ENCODE results near the gene KCNK2.
"Not testable (repeated sequence)": the region's sequence is repeated elsewhere in the genome, so short reads cannot be mapped to it uniquely, and the experiment has no call there.

KCNK2 gene

DNA sequence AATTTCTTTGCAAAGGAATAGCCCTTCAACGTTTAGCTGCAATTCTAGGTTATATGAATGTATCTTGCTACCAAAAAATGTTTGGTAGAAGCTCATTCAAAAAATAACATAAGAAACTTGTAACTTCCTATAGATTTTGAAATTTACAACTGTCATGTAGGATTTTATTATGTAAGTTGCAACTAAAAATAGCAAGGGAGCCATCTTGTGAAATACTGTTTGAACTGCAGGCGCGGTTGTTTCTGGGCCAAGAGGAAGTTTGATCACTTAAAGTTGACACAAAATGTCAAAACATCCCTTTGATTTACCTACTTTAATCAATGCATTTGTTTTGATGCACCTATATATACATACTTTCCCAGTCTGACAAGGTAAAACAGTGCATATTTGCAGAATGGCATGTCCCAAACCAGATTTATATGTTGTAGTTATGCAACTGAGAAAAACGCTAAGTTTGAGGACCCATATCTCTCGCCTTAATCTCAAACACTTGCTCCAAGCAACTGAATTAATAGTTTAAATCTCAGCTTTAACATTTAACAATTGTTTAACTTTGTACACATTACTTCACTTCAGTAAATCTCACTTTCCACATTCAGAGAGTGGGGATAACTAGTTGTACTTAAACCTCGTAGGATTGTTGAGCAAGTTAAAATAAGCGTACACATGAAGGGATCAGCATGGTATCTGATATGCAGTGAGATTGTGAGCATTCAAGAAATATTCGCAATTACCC, 63.9 kb downstream of the KCNK2 start:
- DNase-seq (ENCODE audit: low read depth, low spot score): peak; percentile 6

DNA sequence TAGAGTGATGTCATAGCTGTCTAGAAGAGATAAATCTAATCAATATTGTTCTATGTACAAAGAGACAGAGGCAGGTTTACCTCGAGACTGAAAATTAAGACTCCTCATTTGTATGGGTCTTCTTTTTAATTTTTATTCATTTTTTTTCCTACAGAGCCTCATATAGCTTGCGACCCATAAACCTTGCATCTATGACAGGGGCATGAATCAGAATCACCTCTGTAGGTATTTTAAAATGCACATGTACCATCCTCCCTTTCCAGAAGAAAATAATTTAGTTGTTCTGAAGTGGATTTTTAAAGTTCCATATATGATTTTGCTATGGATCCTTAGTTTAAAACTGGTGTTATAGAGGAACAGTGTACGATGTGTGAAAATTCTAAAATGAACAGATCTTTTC, 64.5 kb downstream of the KCNK2 start:
- no peak overlapping the region for H3K4me3 ChIP-seq
- DNase-seq (ENCODE audit: low read depth, low spot score): no peak
- no peaks in the 10 kb centered on the region for H3K36me3 ChIP-seq (ENCODE audit: insufficient read depth, low read length)
- H3K27ac ChIP-seq: no peak overlapping the region
- H3K9me3 ChIP-seq (ENCODE audit: low read depth, low read length): no peaks in the 10 kb centered on the region
- no peak overlapping the region for H3K9ac ChIP-seq (ENCODE audit: insufficient read length)
- TF ChIP-seq POLR2AphosphoS5 (IDR thresholded peaks at IDR 0.05; ENCODE audit: borderline replicate concordance, low read depth, low read length) (no peak), FOXP2 (optimal IDR thresholded peaks at IDR 0.05; ENCODE audit: control extremely low read depth, extremely low read length, insufficient read depth) (no peak), EZH2 (IDR thresholded peaks at IDR 0.05) (no peak)

More for the DNA sequence above, 63.9 kb downstream of the KCNK2 start:
- Histone ChIP-seq H3K9me3 (ENCODE audit: low read depth, low read length) (peaks cover 3% of the 10 kb centered on the region; the same call in 1 of the 2 replicates), H3K9ac (ENCODE audit: insufficient read length) (no peak overlapping the region), H3K27ac (no peak overlapping the region), H3K4me3 (no peak overlapping the region), H3K36me3 (ENCODE audit: insufficient read depth, low read length) (no peaks in the 10 kb centered on the region)
- TF ChIP-seq EZH2 (IDR thresholded peaks at IDR 0.05) (no peak), FOXP2 (optimal IDR thresholded peaks at IDR 0.05; ENCODE audit: control extremely low read depth, extremely low read length, insufficient read depth) (no peak), POLR2AphosphoS5 (IDR thresholded peaks at IDR 0.05; ENCODE audit: borderline replicate concordance, low read depth, low read length) (no peak)

DNA sequence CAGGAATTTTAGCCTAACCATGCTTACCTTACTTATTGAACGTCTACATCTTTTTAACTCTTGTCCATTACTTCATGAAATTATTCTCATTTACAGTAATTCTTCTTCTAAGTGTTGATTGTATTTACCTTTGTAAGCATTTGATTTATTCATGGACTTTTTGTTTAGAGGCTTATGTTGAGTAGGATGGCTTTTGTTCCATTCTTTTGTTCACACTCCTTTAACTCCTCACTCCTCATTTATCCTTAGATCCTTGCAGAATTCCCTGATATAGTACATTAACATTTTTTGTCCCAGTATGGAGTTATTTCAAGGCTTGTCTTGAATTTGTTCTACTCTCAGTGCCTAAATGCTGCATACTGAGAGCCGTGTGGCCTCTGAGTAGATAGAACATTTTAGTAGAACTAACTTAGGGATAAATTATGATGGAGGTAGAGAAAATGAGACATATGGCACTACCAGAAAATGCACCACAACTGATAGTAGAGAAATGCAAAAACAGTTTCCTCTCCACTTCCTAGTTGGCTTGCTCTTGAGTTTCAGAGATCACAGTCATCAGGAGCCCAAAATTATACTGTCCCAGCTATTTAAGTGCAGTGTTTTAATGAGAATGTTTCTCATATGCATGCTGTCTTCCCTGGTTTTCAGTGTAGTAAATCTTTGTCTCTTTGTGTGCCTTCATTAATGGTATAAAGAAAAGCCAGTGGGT, 69.5 kb downstream of the KCNK2 start:
- Histone ChIP-seq H3K4me3 (no peak overlapping the region), H3K27ac (no peak overlapping the region), H3K9me3 (ENCODE audit: low read depth, low read length) (no peaks in the 10 kb centered on the region), H3K9ac (ENCODE audit: insufficient read length) (no peak overlapping the region), H3K36me3 (ENCODE audit: insufficient read depth, low read length) (no peaks in the 10 kb centered on the region)
- no peak for DNase-seq (ENCODE audit: low read depth, low spot score)
- TF ChIP-seq EZH2 (IDR thresholded peaks at IDR 0.05): no peak
- no peak for TF ChIP-seq POLR2AphosphoS5 (IDR thresholded peaks at IDR 0.05; ENCODE audit: borderline replicate concordance, low read depth, low read length)
- no peak for TF ChIP-seq FOXP2 (optimal IDR thresholded peaks at IDR 0.05; ENCODE audit: control extremely low read depth, extremely low read length, insufficient read depth)

DNA sequence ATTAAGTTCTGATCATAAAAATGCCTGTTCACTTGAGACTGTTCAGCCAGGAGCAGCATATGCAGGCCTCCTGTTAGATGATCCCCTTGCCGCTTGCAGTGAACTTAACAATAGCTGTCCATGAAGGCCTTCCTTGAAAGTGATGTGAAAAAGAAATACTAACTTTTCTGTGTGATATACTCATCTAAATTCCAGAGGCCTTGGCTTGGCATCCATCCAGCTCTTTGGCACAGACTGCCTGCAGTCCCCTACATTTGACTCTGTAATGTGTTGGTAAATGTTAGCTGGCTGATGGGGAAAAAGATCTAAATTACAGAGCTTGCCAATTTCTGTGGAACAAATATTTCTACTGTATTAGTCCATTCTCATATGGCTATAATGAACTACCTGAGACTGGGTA, 73.7 kb downstream of the KCNK2 start:
- H3K9me3 ChIP-seq (ENCODE audit: low read depth, low read length): no peaks in the 10 kb centered on the region
- no peaks in the 10 kb centered on the region for H3K36me3 ChIP-seq (ENCODE audit: insufficient read depth, low read length)
- H3K9ac ChIP-seq (ENCODE audit: insufficient read length): no peak overlapping the region
- no peak overlapping the region for H3K4me3 ChIP-seq
- H3K27ac ChIP-seq: no peak overlapping the region
- no peak for TF ChIP-seq POLR2AphosphoS5 (IDR thresholded peaks at IDR 0.05; ENCODE audit: borderline replicate concordance, low read depth, low read length)
- TF ChIP-seq EZH2 (IDR thresholded peaks at IDR 0.05): no peak
- TF ChIP-seq FOXP2 (optimal IDR thresholded peaks at IDR 0.05; ENCODE audit: control extremely low read depth, extremely low read length, insufficient read depth): no peak
- DNase-seq (ENCODE audit: low read depth, low spot score): no peak

DNA sequence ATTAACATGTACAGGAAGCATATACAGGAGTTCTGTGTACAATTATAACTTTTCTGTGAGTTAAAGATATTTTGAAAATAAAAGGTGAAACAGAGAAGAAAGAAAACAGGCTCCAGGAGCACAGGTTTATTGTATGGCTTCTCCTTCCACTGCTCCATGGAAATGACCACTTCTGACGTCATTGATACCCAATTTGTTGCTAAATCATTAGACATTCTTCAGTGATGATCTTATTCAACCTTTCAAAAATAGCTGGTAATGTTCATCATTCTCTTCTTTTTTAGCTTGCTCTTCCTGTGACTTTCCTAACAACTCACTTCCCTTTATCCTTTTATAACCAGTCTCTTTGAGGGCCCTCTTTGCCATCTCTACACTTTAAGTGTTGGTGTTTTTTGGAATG, 77.8 kb downstream of the KCNK2 start:
- no peaks in the 10 kb centered on the region for H3K36me3 ChIP-seq (ENCODE audit: insufficient read depth, low read length)
- H3K9ac ChIP-seq (ENCODE audit: insufficient read length): no peak overlapping the region
- H3K27ac ChIP-seq: no peak overlapping the region
- H3K4me3 ChIP-seq: no peak overlapping the region
- no peak for DNase-seq (ENCODE audit: low read depth, low spot score)
- TF ChIP-seq EZH2 (IDR thresholded peaks at IDR 0.05) (no peak), POLR2AphosphoS5 (IDR thresholded peaks at IDR 0.05; ENCODE audit: borderline replicate concordance, low read depth, low read length) (no peak), FOXP2 (optimal IDR thresholded peaks at IDR 0.05; ENCODE audit: control extremely low read depth, extremely low read length, insufficient read depth) (no peak)
- H3K9me3 ChIP-seq (ENCODE audit: low read depth, low read length): no peaks in the 10 kb centered on the region

DNA sequence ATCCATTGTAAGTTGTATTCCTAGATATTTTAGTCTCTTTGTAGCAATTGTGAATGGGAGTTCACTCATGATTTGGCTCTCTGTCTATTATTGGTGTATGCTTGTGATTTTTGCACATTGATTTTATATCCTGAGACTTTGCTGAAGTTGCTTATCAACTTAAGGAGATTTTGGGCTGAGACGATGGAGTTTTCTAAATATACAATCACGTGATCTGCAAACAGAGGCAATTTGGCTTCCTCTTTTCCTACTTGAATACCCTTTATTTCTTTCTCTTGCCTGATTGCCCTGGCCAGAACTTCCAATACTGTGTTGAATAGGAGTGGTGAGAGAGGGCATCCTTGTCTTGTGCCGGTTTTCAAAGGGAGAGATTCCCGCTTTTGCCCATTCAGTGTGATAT, 80.6 kb downstream of the KCNK2 start:
- not testable (repeated sequence) for DNase-seq (ENCODE audit: low read depth, low spot score); H3K4me3 ChIP-seq; H3K9me3 ChIP-seq (ENCODE audit: low read depth, low read length); H3K9ac ChIP-seq (ENCODE audit: insufficient read length); H3K36me3 ChIP-seq (ENCODE audit: insufficient read depth, low read length); H3K27ac ChIP-seq

DNA sequence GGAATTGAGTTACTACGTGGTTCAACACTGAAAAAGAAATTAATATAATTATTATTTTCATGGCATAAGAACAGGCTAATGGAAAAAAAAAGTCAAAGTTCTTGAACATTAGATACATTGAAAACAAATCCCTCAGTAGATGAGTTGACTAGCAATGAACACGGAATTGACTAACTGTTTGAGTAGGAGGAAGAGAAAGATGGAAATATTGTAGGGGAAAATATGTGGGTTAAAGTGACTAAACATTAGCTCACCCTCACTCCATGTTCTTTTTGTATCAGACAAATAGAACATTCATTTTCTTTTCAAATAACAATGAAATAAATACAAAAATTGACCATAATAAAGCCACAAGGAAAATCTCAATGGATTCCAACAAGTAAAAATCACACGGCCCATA, 84.3 kb downstream of the KCNK2 start:
- no peak overlapping the region for H3K9ac ChIP-seq (ENCODE audit: insufficient read length)
- no peak for TF ChIP-seq FOXP2 (optimal IDR thresholded peaks at IDR 0.05; ENCODE audit: control extremely low read depth, extremely low read length, insufficient read depth)
- TF ChIP-seq EZH2 (IDR thresholded peaks at IDR 0.05): no peak
- no peak for TF ChIP-seq POLR2AphosphoS5 (IDR thresholded peaks at IDR 0.05; ENCODE audit: borderline replicate concordance, low read depth, low read length)
- H3K36me3 ChIP-seq (ENCODE audit: insufficient read depth, low read length): no peaks in the 10 kb centered on the region
- DNase-seq (ENCODE audit: low read depth, low spot score): no peak
- H3K27ac ChIP-seq: no peak overlapping the region
- H3K4me3 ChIP-seq: no peak overlapping the region
- no peaks in the 10 kb centered on the region for H3K9me3 ChIP-seq (ENCODE audit: low read depth, low read length)

DNA sequence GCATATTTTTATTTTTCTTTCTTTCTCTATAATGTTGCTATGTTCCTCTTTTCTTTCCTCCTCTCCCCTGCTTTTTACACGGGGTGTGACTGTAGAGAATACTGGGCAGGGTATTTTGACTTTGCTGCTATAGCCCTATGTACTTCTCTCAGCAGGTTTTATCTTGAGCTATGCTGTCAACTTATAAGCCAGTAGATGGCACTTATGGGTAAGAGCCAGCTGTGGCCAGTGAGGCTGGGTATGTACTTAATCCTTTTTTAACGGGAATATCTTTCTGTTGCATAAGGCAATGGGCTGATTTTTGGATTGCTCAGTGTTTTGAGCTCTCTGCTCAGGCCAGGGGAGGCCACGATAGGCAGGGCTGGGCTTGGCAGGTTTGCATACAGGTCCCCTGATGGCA, 99.0 kb downstream of the KCNK2 start:
- no peak for DNase-seq (ENCODE audit: low read depth, low spot score)
- Histone ChIP-seq H3K4me3 (no peak overlapping the region), H3K9ac (ENCODE audit: insufficient read length) (no peak overlapping the region), H3K36me3 (ENCODE audit: insufficient read depth, low read length) (no peaks in the 10 kb centered on the region), H3K27ac (no peak overlapping the region), H3K9me3 (ENCODE audit: low read depth, low read length) (no peaks in the 10 kb centered on the region)
- TF ChIP-seq FOXP2 (optimal IDR thresholded peaks at IDR 0.05; ENCODE audit: control extremely low read depth, extremely low read length, insufficient read depth): no peak
- no peak for TF ChIP-seq POLR2AphosphoS5 (IDR thresholded peaks at IDR 0.05; ENCODE audit: borderline replicate concordance, low read depth, low read length)
- TF ChIP-seq EZH2 (IDR thresholded peaks at IDR 0.05): no peak

Measured in SK-N-MC (cell line).